H1 (cell line): Measurements from ENCODE around the gene RBM5. TPM values are rescaled to one million over a fixed set of nuclear protein-coding genes. Genes with fewer than 3 reads are reported as not detected.

ENCODE experiments used
- CTCF ChIA-PET: fragments of 300-600 bp; sonication (Branson Sonifier 250); formaldehyde crosslinking; loops from one replicate; lab custom pipeline; 2021; ENCODE audit not compliant: partially characterized antibody; lab: Charles Lee
- POLR2A ChIA-PET: fragments of 300-600 bp; sonication (Branson Sonifier 250); formaldehyde crosslinking; loops from one replicate; lab custom pipeline; 2021; ENCODE audit warnings: inconsistent platforms; ENCODE audit not compliant: partially characterized antibody; lab: Charles Lee
- DNase-seq, 2 experiments: peaks; one replicate each; pipeline versions ENCODE4 v3.0.0 to v3.0.0-alpha.2; 2010 to 2022; ENCODE audit warnings: low spot score in 2 of 2, low read depth in 1 of 2, mixed read lengths in 1 of 2
- FAIRE-seq: peaks from 2 replicates; lab custom pipeline; 2011; peaks lifted over from hg19 to GRCh38; lab: Jason Lieb, UNC
- H2AFZ ChIP-seq: 2 replicates; pipeline ENCODE4 v1.8.1; 2012; ENCODE audit warnings: low read length, inconsistent platforms
- H2AK5ac ChIP-seq: 2 replicates; pipeline ENCODE4 v1.6.1; 2013; ENCODE audit warnings: low read depth, low read length
- H2BK120ac ChIP-seq: replicated peaks from 2 replicates; pipeline ENCODE3; 2013; ENCODE audit warnings: low read depth, low read length, inconsistent platforms
- H2BK12ac ChIP-seq: 2 replicates; pipeline ENCODE4 v1.6.1; 2013; ENCODE audit warnings: low read depth, low read length
- H2BK15ac ChIP-seq: 2 replicates; pipeline ENCODE4 v1.6.1; 2013; ENCODE audit warnings: low read length
- H2BK20ac ChIP-seq: 2 replicates; pipeline ENCODE4 v1.6.1; 2013; ENCODE audit warnings: low read length
- H2BK5ac ChIP-seq: 2 replicates; pipeline ENCODE4 v1.6.1; 2013; ENCODE audit warnings: low read depth, low read length
- H3K14ac ChIP-seq: 2 replicates; pipeline ENCODE4 v1.6.1; 2013; ENCODE audit warnings: inconsistent platforms; ENCODE audit not compliant: insufficient read length
- H3K18ac ChIP-seq: 2 replicates; pipeline ENCODE4 v1.6.1; 2013; ENCODE audit warnings: low read length; ENCODE audit errors: extremely low read depth
- H3K23ac ChIP-seq: 2 replicates; pipeline ENCODE4 v1.6.1; 2013; ENCODE audit warnings: inconsistent platforms; ENCODE audit not compliant: insufficient read length
- H3K23me2 ChIP-seq: 2 replicates; pipeline ENCODE4 v1.6.1; 2013; ENCODE audit warnings: low read depth, low read length
- H3K27ac ChIP-seq: 2 replicates; pipeline ENCODE4 v1.6.1; 2011; ENCODE audit warnings: low read depth, low read length, inconsistent platforms
- H3K27me3 ChIP-seq, 4 experiments: replicated peaks in 1 of 4; 1 replicate in 1 of 4; 2 replicates in 3 of 4; pipeline versions ENCODE4 v1.6.1 to v1.8.1; 2011 to 2013; ENCODE audit warnings: low read length in 3 of 4, mild to moderate bottlenecking in 3 of 4, inconsistent platforms in 2 of 4, mixed read lengths in 2 of 4, moderate library complexity in 1 of 4; ENCODE audit not compliant: control insufficient read depth in 3 of 4, insufficient read depth in 3 of 4; ENCODE audit errors: extremely low read depth in 1 of 4
- H3K36me3 ChIP-seq, 4 experiments: 2 replicates each; pipeline versions ENCODE4 v1.6.1 to v1.8.1; 2011 to 2013; ENCODE audit warnings: mild to moderate bottlenecking in 4 of 4, low read length in 3 of 4, moderate library complexity in 2 of 4, control low read depth in 1 of 4, inconsistent platforms in 1 of 4; ENCODE audit not compliant: insufficient read depth in 4 of 4, control insufficient read depth in 2 of 4
- H3K4ac ChIP-seq: replicated peaks from 2 replicates; pipeline ENCODE3; 2013; ENCODE audit warnings: low read length, low read depth, mixed read lengths, inconsistent platforms; ENCODE audit not compliant: insufficient read length
- H3K4me1 ChIP-seq, 4 experiments: replicated peaks in 1 of 4; 1 replicate in 1 of 4; 2 replicates in 3 of 4; pipeline versions ENCODE4 v1.6.1 to v1.8.1; 2011 to 2013; ENCODE audit warnings: low read length in 3 of 4, inconsistent platforms in 2 of 4, mixed read lengths in 1 of 4; ENCODE audit not compliant: insufficient read depth in 4 of 4, control insufficient read depth in 3 of 4
- H3K4me2 ChIP-seq, 2 experiments: 2 replicates each; pipeline versions ENCODE4 v1.6.1 to v1.8.1; 2011 to 2013; ENCODE audit warnings: low read depth in 2 of 2, low read length in 2 of 2, control low read depth in 1 of 2, inconsistent platforms in 1 of 2, mild to moderate bottlenecking in 1 of 2; ENCODE audit not compliant: insufficient read depth in 1 of 2
- H3K4me3 ChIP-seq, 4 experiments: fragments of 200-600, 300-600 bp in 1 of 4; sonication (generic), shearing (Covaris generic), sonication (Bioruptor Twin) in 1 of 4; 2 replicates each; pipeline versions ENCODE4 v1.5.1 to v1.8.1; 2011 to 2016; ENCODE audit warnings: low read length in 4 of 4, low read depth in 3 of 4, control low read depth in 2 of 4, inconsistent platforms in 2 of 4, mild to moderate bottlenecking in 2 of 4, mixed read lengths in 1 of 4, moderate library complexity in 1 of 4; ENCODE audit not compliant: insufficient read depth in 2 of 4; ENCODE audit errors: extremely low read depth in 1 of 4
- H3K56ac ChIP-seq: replicated peaks from 2 replicates; pipeline ENCODE3; 2013; ENCODE audit warnings: low read depth, mild to moderate bottlenecking, mixed read lengths, low read length, inconsistent platforms; ENCODE audit not compliant: insufficient read length
- H3K79me1 ChIP-seq: 2 replicates; pipeline ENCODE4 v1.6.1; 2013; ENCODE audit warnings: low read depth, low read length, control low read depth
- H3K79me2 ChIP-seq, 2 experiments: 2 replicates each; pipeline versions ENCODE4 v1.6.1 to v1.8.1; 2012 to 2013; ENCODE audit warnings: low read length in 2 of 2, mild to moderate bottlenecking in 2 of 2, inconsistent platforms in 1 of 2; ENCODE audit not compliant: insufficient read depth in 2 of 2, control insufficient read depth in 1 of 2
- H3K9ac ChIP-seq, 4 experiments: replicated peaks in 1 of 4; 1 replicate in 1 of 4; 2 replicates in 3 of 4; pipeline versions ENCODE4 v1.6.1 to v1.8.1; 2011 to 2013; ENCODE audit warnings: low read depth in 3 of 4, low read length in 3 of 4, control low read depth in 2 of 4, mild to moderate bottlenecking in 2 of 4, moderate library complexity in 2 of 4, inconsistent platforms in 1 of 4; ENCODE audit errors: extremely low read depth in 1 of 4
- H3K9me3 ChIP-seq, 2 experiments: 2 replicates each; pipeline versions ENCODE4 v1.6.1 to v1.8.1; 2012 to 2013; ENCODE audit warnings: mild to moderate bottlenecking in 2 of 2, moderate library complexity in 2 of 2, control low read depth in 1 of 2, inconsistent platforms in 1 of 2, low read depth in 1 of 2, low read length in 1 of 2, mixed read lengths in 1 of 2; ENCODE audit not compliant: insufficient read depth in 2 of 2
- H4K20me1 ChIP-seq, 2 experiments: replicated peaks in 1 of 2; 2 replicates each; pipeline versions ENCODE3 to v1.8.1; 2011 to 2013; ENCODE audit warnings: inconsistent platforms in 2 of 2, low read length in 2 of 2, mild to moderate bottlenecking in 1 of 2; ENCODE audit not compliant: insufficient read depth in 2 of 2, control insufficient read depth in 1 of 2
- H4K5ac ChIP-seq: 2 replicates; pipeline ENCODE4 v1.6.1; 2013; ENCODE audit warnings: low read length, low read depth, mixed read lengths, inconsistent platforms; ENCODE audit not compliant: insufficient read length
- H4K8ac ChIP-seq: 2 replicates; pipeline ENCODE4 v1.8.0; 2013; ENCODE audit warnings: mild to moderate bottlenecking, moderate library complexity, low read length, inconsistent platforms; ENCODE audit not compliant: insufficient read depth; ENCODE audit errors: extremely low read depth
- H4K91ac ChIP-seq: replicated peaks from 2 replicates; pipeline ENCODE3; 2013; ENCODE audit warnings: low read length, mixed read lengths, inconsistent platforms; ENCODE audit not compliant: insufficient read length
- KDM5A ChIP-seq: fragments of 200-600 bp; IDR thresholded peaks from 2 replicates; pipeline ENCODE4 v1.7.1; 2012; ENCODE audit warnings: mild to moderate bottlenecking, low read length, inconsistent platforms, mixed read lengths
- NRF1 ChIP-seq: IDR thresholded peaks from 2 replicates; pipeline ENCODE4 v1.6.1; 2011; ENCODE audit warnings: mild to moderate bottlenecking, low read depth, low read length, improper control_type of control experiment
- SP4 ChIP-seq: IDR thresholded peaks from 2 replicates; pipeline ENCODE4 v1.6.1; 2012; ENCODE audit warnings: low read length, inconsistent platforms
- SRF ChIP-seq: IDR thresholded peaks from 2 replicates; pipeline ENCODE4 v1.6.1; 2011; ENCODE audit warnings: mild to moderate bottlenecking, low read depth, low read length, moderate library complexity
- ZNF274 ChIP-seq: IDR thresholded peaks from 2 replicates; pipeline ENCODE4 v1.7.0; 2012; ENCODE audit warnings: low read length, borderline replicate concordance; ENCODE audit errors: extremely low read depth
- WGBS, 2 experiments: shearing (Covaris generic) in 1 of 2; methylation state at CpG; one replicate each; pipeline versions ENCODE4 v1.1.6 to v1.1.7; 2013 to 2015; ENCODE audit warnings: low lambda C conversion rate in 2 of 2, mixed read lengths in 2 of 2, inconsistent platforms in 1 of 2, low coverage in 1 of 2, missing lambda C conversion rate in 1 of 2; ENCODE audit not compliant: insufficient replicate concordance in 2 of 2, insufficient coverage in 1 of 2, insufficient read length in 1 of 2; ENCODE audit errors: extremely low coverage in 1 of 2, missing lambda C conversion rate in 1 of 2; 5-methylcytosine and 5-hydroxymethylcytosine counted together
- polyA plus RNA-seq, 7 experiments: library from polyadenylated mRNA; depleted of rRNA in 3 of 7; stranded (reverse) in 5 of 7; unstranded in 2 of 7; fragments of >200 nt in 5 of 7; fragments of 200-250 nt in 2 of 7; gene quantifications; 1 replicate in 5 of 7; 2 replicates in 1 of 7; 4 replicates in 1 of 7; pipeline versions ENCODE4 v1.2.1 to v1.2.3, GENCODE V29; 2011 to 2013; ENCODE audit warnings: missing spikeins in 2 of 7, mixed read lengths in 2 of 7
- total RNA-seq: library from RNA; stranded (reverse); fragmentation: NEBNext Ultra II Directional; extraction: Animal tissue kit (Norgen Biotek cat#: 25700); gene quantifications from 2 replicates; pipeline ENCODE4 v1.2.1, GENCODE V29; 2021
- TF ChIP-seq, protein P1 (sequence below): IDR thresholded peaks from 2 replicates; pipeline ENCODE4 v1.6.1; 2012; ENCODE audit warnings: inconsistent platforms

RBM5 gene
- total and polyA plus RNA-seq, 2 of the 8 experiments (the other 6 are each of a cell fraction or from before 2014, with no cell fraction given): 82.7 to 144 TPM

DNA sequence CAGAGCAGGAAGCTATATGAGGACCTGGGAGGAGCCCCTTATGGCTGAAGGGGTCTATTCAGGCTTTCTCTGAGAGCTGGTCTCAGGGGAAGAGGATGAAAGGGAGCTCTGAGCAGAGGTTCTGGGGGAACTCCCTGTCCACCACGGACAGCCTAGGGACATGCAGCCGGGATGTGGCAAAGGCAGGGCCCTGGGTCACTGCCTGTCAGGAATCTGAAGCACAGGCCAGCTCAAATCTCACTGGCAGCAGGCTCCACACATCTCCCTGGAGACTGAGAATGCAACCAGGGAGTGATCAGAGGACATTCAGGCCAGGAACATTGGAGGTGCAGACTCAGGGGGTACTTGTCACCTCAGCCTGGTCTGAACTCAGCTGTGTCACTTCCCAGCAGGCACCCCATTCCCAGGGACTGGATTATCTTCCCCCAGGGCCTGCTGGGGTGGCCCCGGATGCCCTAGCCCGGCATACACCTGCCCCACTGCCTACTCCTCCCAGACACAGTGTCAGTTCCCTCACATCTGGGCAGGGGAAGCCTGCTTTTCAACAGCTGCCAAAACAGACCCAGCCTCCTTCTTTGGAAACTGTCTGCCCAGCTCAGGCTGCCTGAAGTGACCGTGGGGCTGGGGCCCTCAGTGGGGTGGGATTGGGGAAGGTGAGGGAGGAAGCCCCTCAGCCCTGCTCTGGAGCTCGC, 48.1 kb downstream of the RBM5 start:
- ChIA-PET POLR2A (interaction anchor here (1.1 to 10.6 kb wide), 6 partner anchors 11 to 52 kb away, joined by 4 to 133 read pairs (median 8); no protein-coding TSS in a partner anchor), CTCF (interaction anchor here (0.8 to 7.1 kb wide), 16 partner anchors 10 to 150 kb away, joined by 3 to 68 read pairs (median 4); partner anchors contain the start of gene GNAT1)
- FAIRE-seq: no peak

More for the DNA sequence above, 48.1 kb downstream of the RBM5 start:
- Histone ChIP-seq H3K79me1 (no peaks in the 10 kb centered on the region), H3K27me3 (no peaks in the 10 kb centered on the region; a peak in 1 of 7 replicates), H3K4me3 (no peak overlapping the region), H3K79me2 (no peaks in the 10 kb centered on the region), H3K4ac (peak overlapping the region; percentile 44), H2AK5ac (no peak overlapping the region; the same call in 1 of the 2 replicates), H2BK20ac (peak overlapping the region; percentile 80; the same call in 1 of the 2 replicates), H2BK15ac (0 out of 2 replicates have a peak overlapping the region, but pooled peaks have one; percentile 95), H2BK5ac (peak overlapping the region; percentile 96; the same call in 1 of the 2 replicates), H3K4me1 (peaks cover 4 to 35% (median 28%) of the 10 kb centered on the region in 4 experiments), H4K8ac (peak overlapping the region; percentile 46), H3K23me2 (no peaks in the 10 kb centered on the region; the same call in 1 of the 2 replicates), H2BK120ac (peak overlapping the region; percentile 45), H3K56ac (no peak overlapping the region), H3K27ac (no peak overlapping the region; the same call in 1 of the 2 replicates), H3K23ac (no peak overlapping the region), H4K91ac (peak overlapping the region; percentile 77), H3K9ac (no peak overlapping the region), H2AFZ (no peak overlapping the region), H3K14ac (no peak overlapping the region), H2BK12ac (peak overlapping the region; percentile 99; the same call in 1 of the 2 replicates), H3K36me3 (no peaks in the 10 kb centered on the region), H4K5ac (no peak overlapping the region), H3K9me3 (no peaks in the 10 kb centered on the region), H3K4me2 (no peak overlapping the region), H4K20me1 (no peaks in the 10 kb centered on the region), H3K18ac (peak overlapping the region; percentile 19; the same call in 1 of the 2 replicates)
- TF ChIP-seq, protein P1, sequence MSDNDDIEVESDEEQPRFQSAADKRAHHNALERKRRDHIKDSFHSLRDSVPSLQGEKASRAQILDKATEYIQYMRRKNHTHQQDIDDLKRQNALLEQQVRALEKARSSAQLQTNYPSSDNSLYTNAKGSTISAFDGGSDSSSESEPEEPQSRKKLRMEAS: no peak
- TF ChIP-seq ZNF274: no peak
- TF ChIP-seq NRF1: no peak
- no peak for TF ChIP-seq KDM5A
- TF ChIP-seq SRF: no peak
- TF ChIP-seq SP4: no peak
- 85% methylated on average over 5 of the region's 6 CpGs; no CpG with 5 or more reads in 1 of the 2 experiments for WGBS, 2 experiments
- DNase-seq: no peak
